HCT116 (cell line): ENCODE results near the gene NRXN2. TPM values are rescaled to one million over a fixed set of nuclear protein-coding genes. Genes with fewer than 3 reads are reported as not detected.

ENCODE experiments used
- ATAC-seq: fragments of 200-7000 bp; cut with Tn5 transposase; 2 replicates; pipeline ENCODE4 v1.9.1; 2020; ENCODE audit warnings: mild to moderate bottlenecking, moderate library complexity
- BruUV-seq: library from RNA; stranded (reverse); fragments of 400-500 nt; replicated peaks from 2 replicates; lab custom pipeline; 2021; lab: Mats Ljungman, UMichigan
- CTCF ChIA-PET: fragments of 300-600 bp; sonication (Branson Sonifier 250); formaldehyde crosslinking; loops from one replicate; lab custom pipeline; 2021; ENCODE audit warnings: antibody characterized with exemption; lab: Charles Lee
- POLR2A ChIA-PET: fragments of 300-600, 350-600 bp; sonication (Branson Sonifier 250); formaldehyde crosslinking; loops from one replicate; lab custom pipeline; 2021; ENCODE audit warnings: antibody characterized with exemption; lab: Charles Lee
- RAD21 ChIA-PET, 2 experiments: fragments of 300-600 bp; sonication (Branson Sonifier 250); formaldehyde crosslinking; loops; one replicate each; lab custom pipeline; 2023; ENCODE audit warnings: low total read pairs in 2 of 2; ENCODE audit not compliant: uncharacterized antibody in 2 of 2, unreplicated experiment in 2 of 2, low non-redundant PET in 1 of 2; lab: Charles Lee
- DNase-seq: peaks from one replicate; pipeline ENCODE4 v3.0.0-alpha.2; 2010; ENCODE audit warnings: low read depth, low spot score
- H2AFZ ChIP-seq: fragments of 200-600 bp; shearing (Covaris generic), sonication (generic); 2 replicates; pipeline ENCODE4 v1.6.1; 2017; ENCODE audit warnings: low read depth, mixed run types, mixed read lengths, antibody characterized with exemption, low read length; ENCODE audit not compliant: poor library complexity, severe bottlenecking
- H3K27ac ChIP-seq: 2 replicates; pipeline ENCODE4 v1.5.1; 2012; ENCODE audit warnings: low read depth, low read length
- H3K27me3 ChIP-seq: fragments of 200-600 bp; sonication (generic); 2 replicates; pipeline ENCODE4 v1.6.1; 2016; ENCODE audit warnings: mixed run types, low read length, mixed read lengths; ENCODE audit not compliant: insufficient read depth
- H3K36me3 ChIP-seq, 2 experiments: fragments of 200-500 bp in 1 of 2; fragments of 200-600 bp in 1 of 2; sonication (Bioruptor generic) in 1 of 2; sonication (generic) in 1 of 2; 2 replicates each; pipeline versions ENCODE4 v1.5.1 to v1.6.1; 2014 to 2016; ENCODE audit warnings: low read length in 2 of 2, inconsistent platforms in 1 of 2, mixed read lengths in 1 of 2, mixed run types in 1 of 2; ENCODE audit not compliant: insufficient read depth in 2 of 2, control insufficient read depth in 1 of 2
- H3K4me1 ChIP-seq, 2 experiments: fragments of 200-600 bp in 1 of 2; sonication (generic) in 1 of 2; 2 replicates each; pipeline versions ENCODE4 v1.5.1 to v1.6.1; 2012 to 2017; ENCODE audit warnings: low read length in 2 of 2, inconsistent platforms in 1 of 2, mild to moderate bottlenecking in 1 of 2, mixed read lengths in 1 of 2, mixed run types in 1 of 2, moderate library complexity in 1 of 2; ENCODE audit not compliant: insufficient read depth in 2 of 2, control insufficient read depth in 1 of 2
- H3K4me2 ChIP-seq: fragments of 200-600 bp; sonication (generic); 2 replicates; pipeline ENCODE4 v1.6.1; 2017; ENCODE audit warnings: mixed run types, low read length, mixed read lengths
- H3K4me3 ChIP-seq, 2 experiments: fragments of 200-600 bp in 1 of 2; sonication (generic) in 1 of 2; replicated peaks in 1 of 2; 2 replicates each; pipeline ENCODE4 v1.5.1; 2011 to 2016; ENCODE audit warnings: low read length in 2 of 2, control low read depth in 1 of 2, low read depth in 1 of 2, mild to moderate bottlenecking in 1 of 2, mixed read lengths in 1 of 2, mixed run types in 1 of 2
- H3K79me2 ChIP-seq: fragments of 200-600 bp; sonication (generic); 2 replicates; pipeline ENCODE4 v1.6.1; 2017; ENCODE audit warnings: mild to moderate bottlenecking, mixed run types, low read length, moderate library complexity, mixed read lengths; ENCODE audit not compliant: insufficient read depth
- H3K9ac ChIP-seq: fragments of 200-600 bp; sonication (generic); 2 replicates; pipeline ENCODE4 v1.6.1; 2016; ENCODE audit warnings: low read length, mixed read lengths
- H3K9me2 ChIP-seq: fragments of 200-600 bp; sonication (generic), shearing (Covaris generic); 2 replicates; pipeline ENCODE4 v1.6.1; 2017; ENCODE audit warnings: mixed run types, mild to moderate bottlenecking, moderate library complexity; ENCODE audit not compliant: insufficient read depth
- H3K9me3 ChIP-seq, 2 experiments: fragments of 200-500 bp in 1 of 2; fragments of 200-600 bp in 1 of 2; sonication (Bioruptor generic) in 1 of 2; sonication (generic) in 1 of 2; 2 replicates each; pipeline ENCODE4 v1.6.1; 2014 to 2017; ENCODE audit warnings: low read length in 2 of 2, mixed read lengths in 2 of 2, inconsistent platforms in 1 of 2, low read depth in 1 of 2, mild to moderate bottlenecking in 1 of 2, mixed run types in 1 of 2, moderate library complexity in 1 of 2; ENCODE audit not compliant: control insufficient read depth in 1 of 2, insufficient read depth in 1 of 2
- H4K20me1 ChIP-seq: fragments of 200-600 bp; sonication (generic), shearing (Covaris generic); 2 replicates; pipeline ENCODE4 v1.6.1; 2017; ENCODE audit warnings: mixed run types, mild to moderate bottlenecking, moderate library complexity; ENCODE audit not compliant: insufficient read depth
- CBX3 ChIP-seq: IDR thresholded peaks from 2 replicates; pipeline ENCODE4 v1.6.1; 2012; ENCODE audit warnings: low read depth
- FOSL1 ChIP-seq: IDR thresholded peaks from 2 replicates; pipeline ENCODE4 v1.6.1; 2012; ENCODE audit warnings: low read depth
- POLR2A ChIP-seq: IDR thresholded peaks from 2 replicates; pipeline ENCODE4 v1.7.0; 2011; ENCODE audit warnings: borderline replicate concordance; ENCODE audit not compliant: insufficient read depth, insufficient read length; ENCODE audit errors: extremely low read depth
- SRF ChIP-seq: IDR thresholded peaks from 2 replicates; pipeline ENCODE4 v1.6.1; 2012; ENCODE audit warnings: low read depth
- TCF7L2 ChIP-seq: IDR thresholded peaks from 2 replicates; pipeline ENCODE4 v1.7.0; 2011; ENCODE audit warnings: borderline replicate concordance, inconsistent platforms; ENCODE audit not compliant: insufficient read depth, insufficient read length; ENCODE audit errors: extremely low read depth
- YY1 ChIP-seq: IDR thresholded peaks from 2 replicates; pipeline ENCODE4 v1.6.1; 2011; ENCODE audit warnings: low read length, low read depth, moderate library complexity, mild to moderate bottlenecking; ENCODE audit not compliant: insufficient replicate concordance; ENCODE audit errors: extremely low read depth
- ZNF274 ChIP-seq: fragments of 200-500 bp; sonication (Bioruptor generic); IDR thresholded peaks from 2 replicates; pipeline ENCODE4 v1.6.1; 2014; ENCODE audit warnings: mild to moderate bottlenecking, low read depth, low read length, inconsistent platforms
- intact Hi-C: fragments of 100-400 bp; cut with micrococcal nuclease; formaldehyde crosslinking; loops from 2 replicates; pipeline ENCODE4 v1.10.0; 2022
- total RNA-seq: library from RNA; stranded (reverse); gene quantifications from one replicate; pipeline ENCODE4 v1.2.1, GENCODE V29; 2021; ENCODE audit not compliant: unreplicated experiment
- TF ChIP-seq, protein P1 (sequence below): IDR thresholded peaks from 2 replicates; pipeline ENCODE4 v1.6.1; 2012

The NRXN2 gene
- total RNA-seq, 1 experiment from 2014 or later: 1.5 TPM

DNA sequence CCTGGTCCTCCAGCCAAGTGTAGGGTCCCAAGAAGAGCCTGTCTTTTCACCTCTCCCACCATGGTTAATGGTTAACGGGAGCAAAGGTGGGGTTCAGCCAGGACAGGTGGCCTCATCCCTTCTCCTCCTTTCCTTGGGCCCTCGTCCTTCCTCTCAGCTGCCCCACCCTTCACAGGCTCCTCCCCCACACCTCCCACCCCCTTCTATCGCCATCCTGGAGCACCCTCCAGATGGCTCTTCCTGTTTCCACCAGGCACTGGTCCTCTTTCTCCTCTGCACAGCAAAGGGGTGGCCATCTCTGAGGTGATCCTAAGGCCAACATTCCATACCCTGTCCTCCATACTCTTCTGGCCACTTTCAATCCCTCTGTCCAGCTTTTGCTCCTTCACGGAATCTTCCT, 83.1 kb downstream of the NRXN2 start:
- no TSS peak for BruUV-seq

DNA sequence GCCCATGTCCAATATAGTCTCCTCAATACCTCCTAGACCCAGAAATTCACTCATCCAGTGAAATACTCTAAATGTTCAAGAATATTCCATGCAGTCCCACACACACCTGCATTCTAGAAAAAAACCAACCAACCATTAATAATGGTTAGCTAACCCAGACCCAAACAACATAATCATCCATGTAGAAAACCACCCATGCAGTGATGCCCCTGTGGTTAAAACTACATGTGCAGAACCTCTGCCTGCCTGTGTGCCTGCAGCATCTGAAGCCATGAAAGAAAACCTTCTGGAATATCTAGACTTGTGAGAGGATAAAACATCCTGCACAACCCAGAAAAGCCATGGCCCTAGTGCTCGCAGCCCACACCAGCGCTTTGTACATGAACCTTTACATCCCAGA, 84.2 kb downstream of the NRXN2 start:
- Histone ChIP-seq H3K79me2 (no peaks in the 10 kb centered on the region), H3K9ac (no peak overlapping the region), H3K9me3 (no peaks in the 10 kb centered on the region), H4K20me1 (no peaks in the 10 kb centered on the region), H3K36me3 (no peaks in the 10 kb centered on the region)
- BruUV-seq: no TSS peak
- intact Hi-C loops: no loop called here
- TF ChIP-seq TCF7L2: no peak
- no peak for TF ChIP-seq FOSL1
- no peak for TF ChIP-seq SRF
- TF ChIP-seq ZNF274: no peak
- TF ChIP-seq, all 23 proteins: peak for 0
- Histone ChIP-seq H3K4me2 (no peak overlapping the region), H3K9me2 (no peaks in the 10 kb centered on the region), H2AFZ (no peak overlapping the region), H3K4me3 (no peak overlapping the region), H3K27ac (no peak overlapping the region), H3K27me3 (peaks cover 18% of the 10 kb centered on the region), H3K4me1 (no peaks in the 10 kb centered on the region)
- DNase-seq (no peak), ATAC-seq (no peak)
- RAD21 ChIA-PET: no interaction called here
- CTCF ChIA-PET: interaction anchor here (1.8 kb wide), 1 partner anchor 10 kb away, joined by 10 read pairs; no protein-coding TSS in a partner anchor
- POLR2A ChIA-PET: no interaction called here

More for the DNA sequence above, 83.1 kb downstream of the NRXN2 start:
- Histone ChIP-seq H3K27ac (no peak overlapping the region), H3K9me2 (no peaks in the 10 kb centered on the region), H3K27me3 (peaks cover 18% of the 10 kb centered on the region), H2AFZ (no peak overlapping the region), H3K36me3 (no peaks in the 10 kb centered on the region), H3K4me2 (no peak overlapping the region), H4K20me1 (no peaks in the 10 kb centered on the region), H3K79me2 (no peaks in the 10 kb centered on the region), H3K4me1 (no peaks in the 10 kb centered on the region), H3K9me3 (no peaks in the 10 kb centered on the region), H3K9ac (no peak overlapping the region), H3K4me3 (no peak overlapping the region)
- TF ChIP-seq YY1 (no peak), POLR2A (no peak), CBX3 (no peak)
- TF ChIP-seq, protein P1, sequence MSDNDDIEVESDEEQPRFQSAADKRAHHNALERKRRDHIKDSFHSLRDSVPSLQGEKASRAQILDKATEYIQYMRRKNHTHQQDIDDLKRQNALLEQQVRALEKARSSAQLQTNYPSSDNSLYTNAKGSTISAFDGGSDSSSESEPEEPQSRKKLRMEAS: no peak
- ATAC-seq: no peak
- POLR2A ChIA-PET: no interaction called here
- no peak for DNase-seq
- CTCF ChIA-PET: interaction anchor here (1.8 kb wide), 1 partner anchor 9 kb away, joined by 10 read pairs; no protein-coding TSS in a partner anchor
- intact Hi-C loops: no loop called here
- RAD21 ChIA-PET: no interaction called here
